Measurements from ENCODE around the gene HTR3B. TPM values are rescaled to one million over a fixed set of nuclear protein-coding genes. Genes with fewer than 3 reads are reported as not detected.
A peak's percentile ranks its signal among the peaks of the same experiment; 100 is the strongest.

HTR3B gene
- total and polyA plus RNA-seq, 8 donors, result not detected

DNA sequence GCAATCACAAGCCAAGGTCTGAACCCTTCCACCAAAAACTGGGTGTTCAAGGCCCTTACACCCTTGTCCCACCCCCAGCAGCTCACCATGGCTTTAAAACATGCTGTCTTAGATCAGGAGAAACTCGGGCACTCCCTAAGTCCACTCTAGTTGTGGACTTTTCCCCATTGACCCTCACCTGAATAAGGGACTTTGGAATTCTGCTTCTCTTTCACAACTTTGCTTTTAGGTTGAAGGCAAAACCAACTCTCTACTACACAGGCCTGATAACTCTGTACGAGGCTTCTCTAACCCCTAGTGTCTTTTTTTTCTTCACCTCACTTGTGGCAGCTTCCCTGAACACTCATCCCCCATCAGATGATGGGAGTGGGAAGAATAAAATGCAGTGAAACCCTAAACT, 85.3 kb downstream of the HTR3B start:
- H3K9me3 ChIP-seq, result no peaks in the 10 kb centered on the region
- no peak overlapping the region for H3K4me3 ChIP-seq
- no peaks in the 10 kb centered on the region for H3K4me1 ChIP-seq
- intact Hi-C loops (cut with DNase I), result loop anchor here in 1 of 3 donors (5.0 kb wide), 1 partner anchor 272 kb away; no protein-coding TSS in a partner anchor
- FAIRE-seq (no peak), DNase-seq (no peak), ATAC-seq (no peak)
- H3K27me3 ChIP-seq, result peaks cover 0 to 3% (median 1%) of the 10 kb centered on the region in 4 donors
- H3K27ac ChIP-seq, result no peak overlapping the region
- WGBS, 2 donors, result 36 to 51% methylated on average over 2 of the region's 2 CpGs
- TF ChIP-seq, protein P1, sequence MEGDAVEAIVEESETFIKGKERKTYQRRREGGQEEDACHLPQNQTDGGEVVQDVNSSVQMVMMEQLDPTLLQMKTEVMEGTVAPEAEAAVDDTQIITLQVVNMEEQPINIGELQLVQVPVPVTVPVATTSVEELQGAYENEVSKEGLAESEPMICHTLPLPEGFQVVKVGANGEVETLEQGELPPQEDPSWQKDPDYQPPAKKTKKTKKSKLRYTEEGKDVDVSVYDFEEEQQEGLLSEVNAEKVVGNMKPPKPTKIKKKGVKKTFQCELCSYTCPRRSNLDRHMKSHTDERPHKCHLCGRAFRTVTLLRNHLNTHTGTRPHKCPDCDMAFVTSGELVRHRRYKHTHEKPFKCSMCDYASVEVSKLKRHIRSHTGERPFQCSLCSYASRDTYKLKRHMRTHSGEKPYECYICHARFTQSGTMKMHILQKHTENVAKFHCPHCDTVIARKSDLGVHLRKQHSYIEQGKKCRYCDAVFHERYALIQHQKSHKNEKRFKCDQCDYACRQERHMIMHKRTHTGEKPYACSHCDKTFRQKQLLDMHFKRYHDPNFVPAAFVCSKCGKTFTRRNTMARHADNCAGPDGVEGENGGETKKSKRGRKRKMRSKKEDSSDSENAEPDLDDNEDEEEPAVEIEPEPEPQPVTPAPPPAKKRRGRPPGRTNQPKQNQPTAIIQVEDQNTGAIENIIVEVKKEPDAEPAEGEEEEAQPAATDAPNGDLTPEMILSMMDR (IDR thresholded peaks at IDR 0.05), result no peak
- H3K36me3 ChIP-seq, result no peaks in the 10 kb centered on the region

DNA sequence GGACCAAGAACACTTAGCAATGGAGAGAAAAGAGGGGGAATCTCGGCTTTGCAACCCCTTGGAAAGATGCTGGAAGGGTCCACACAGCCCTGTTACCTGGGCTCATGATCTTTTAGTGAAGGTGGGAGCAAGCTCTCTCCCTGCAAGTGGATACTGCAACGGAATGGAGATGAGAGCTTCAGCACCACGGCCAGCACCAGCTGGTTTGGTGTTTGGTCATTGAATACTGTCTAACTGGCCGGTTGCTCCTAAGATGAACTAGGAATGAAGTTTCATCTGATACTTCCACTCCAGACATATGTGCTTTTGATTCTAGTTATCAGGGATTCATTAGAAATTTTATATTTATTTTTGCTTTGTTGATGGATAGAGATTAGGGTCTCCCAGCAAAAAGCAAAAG, 86.6 kb downstream of the HTR3B start:
- Histone ChIP-seq H3K9me3 (no peaks in the 10 kb centered on the region), H3K27me3 (peaks cover 0 to 3% (median 1%) of the 10 kb centered on the region in 4 donors), H3K4me1 (no peaks in the 10 kb centered on the region), H3K4me3 (no peak overlapping the region), H3K36me3 (no peaks in the 10 kb centered on the region), H3K27ac (no peak overlapping the region)
- TF ChIP-seq, protein P1 (IDR thresholded peaks at IDR 0.05), result no peak
- FAIRE-seq (no peak), ATAC-seq (peak in 2 of 4 donors; percentile 50 to 53), DNase-seq (no peak)
- 8 to 12% methylated on average over 4 of the region's 4 CpGs for WGBS, 2 donors
- intact Hi-C loops (cut with DNase I), result loop anchor here in 1 of 3 donors (5.0 kb wide), 1 partner anchor 271 kb away; no protein-coding TSS in a partner anchor

DNA sequence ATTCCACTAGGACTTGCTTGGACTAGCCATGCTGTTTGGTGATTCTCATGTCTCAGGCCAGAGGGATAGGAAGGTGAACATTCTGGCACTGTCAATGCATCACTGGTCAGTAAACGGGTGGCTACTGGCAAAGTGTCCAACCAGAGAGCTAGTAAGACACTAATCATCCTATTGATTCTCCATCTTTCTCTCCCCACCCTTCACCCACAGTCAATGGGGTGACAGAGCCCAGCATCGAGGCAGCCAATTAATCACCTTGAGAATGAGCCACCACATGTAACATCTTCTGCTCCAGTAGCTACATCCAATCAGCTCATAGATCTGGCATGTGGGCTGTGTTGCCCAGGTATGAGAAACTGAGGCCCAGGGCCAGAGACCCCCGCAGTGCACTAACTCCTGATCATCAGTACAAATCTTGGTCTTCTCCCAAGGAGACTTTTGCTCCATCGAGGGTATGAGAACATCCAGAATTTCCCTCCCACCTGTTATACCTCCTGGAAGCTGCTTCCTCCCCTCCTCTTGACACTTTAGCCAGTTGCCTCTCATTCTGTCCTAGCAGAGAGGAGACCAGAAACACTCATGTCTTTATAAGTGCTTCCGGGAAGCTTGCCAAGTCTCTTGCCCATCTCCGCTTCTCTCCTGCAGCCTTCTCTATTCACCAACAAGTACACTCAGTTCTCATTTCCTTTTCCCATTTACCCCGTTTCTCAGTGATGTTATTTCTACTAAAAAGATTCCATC, 87.3 kb downstream of the HTR3B start:
- H3K27ac ChIP-seq, result no peak overlapping the region
- FAIRE-seq, result no peak
- no peaks in the 10 kb centered on the region for H3K36me3 ChIP-seq
- intact Hi-C loops (cut with DNase I), result loop anchor here in 1 of 3 donors (5.0 kb wide), 1 partner anchor 270 kb away; no protein-coding TSS in a partner anchor
- 44 to 53% methylated on average over 7 of the region's 7 CpGs for WGBS, 2 donors
- H3K4me3 ChIP-seq, result no peak overlapping the region
- H3K4me1 ChIP-seq, result no peaks in the 10 kb centered on the region
- H3K27me3 ChIP-seq, result peaks cover 0 to 3% (median 1%) of the 10 kb centered on the region in 4 donors
- DNase-seq, result no peak
- ATAC-seq, result peak in 1 of 4 donors; percentile 30
- no peaks in the 10 kb centered on the region for H3K9me3 ChIP-seq
- TF ChIP-seq, protein P1 (IDR thresholded peaks at IDR 0.05), result no peak

DNA sequence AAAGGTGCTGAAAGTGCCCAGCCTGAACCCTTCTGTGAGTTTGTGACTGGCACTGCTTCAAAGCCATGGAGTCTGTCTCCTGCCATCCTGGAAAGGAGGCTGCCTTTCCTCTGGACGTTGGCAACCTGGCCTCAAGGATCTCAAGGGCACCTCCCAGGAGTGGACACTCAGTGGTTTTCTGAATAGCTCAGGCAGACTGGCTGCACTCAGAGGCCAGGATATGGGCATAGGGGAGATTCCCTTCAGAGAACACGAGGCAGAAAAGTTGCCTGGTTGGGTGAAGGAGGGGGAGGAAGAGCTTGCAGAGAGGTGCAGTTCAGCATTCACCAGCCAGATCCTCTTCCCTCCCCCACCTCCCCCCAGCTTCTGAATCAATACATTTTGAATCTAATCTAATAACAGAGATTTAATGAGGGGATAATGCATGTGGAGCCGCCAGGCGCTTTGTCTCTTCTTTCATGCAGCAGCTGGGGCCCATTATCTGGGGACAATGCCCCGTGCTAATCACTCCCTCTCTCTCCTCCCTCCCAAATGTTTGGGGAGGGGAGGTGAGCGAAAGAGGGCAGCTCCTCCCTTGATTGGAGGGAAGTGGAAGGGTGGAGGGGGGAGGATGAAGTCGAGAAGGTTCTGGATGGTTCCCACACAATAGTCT, 88.0 kb downstream of the HTR3B start:
- TF ChIP-seq, protein P1 (IDR thresholded peaks at IDR 0.05), result no peak
- FAIRE-seq, result no peak
- no peak for DNase-seq
- Histone ChIP-seq H3K4me3 (no peak overlapping the region), H3K4me1 (no peaks in the 10 kb centered on the region), H3K36me3 (no peaks in the 10 kb centered on the region), H3K27me3 (peaks cover 0 to 3% (median 1%) of the 10 kb centered on the region in 4 donors), H3K27ac (no peak overlapping the region), H3K9me3 (no peaks in the 10 kb centered on the region)
- WGBS, 2 donors, result 8 to 13% methylated on average over 7 of the region's 7 CpGs
- intact Hi-C loops (cut with DNase I), result loop anchor here in 1 of 3 donors (5.0 kb wide), 1 partner anchor 270 kb away; no protein-coding TSS in a partner anchor
- ATAC-seq, result no peak
